Erythroblast (primary cell): Measurements from ENCODE around the gene MYLK3.

ENCODE experiments used
- GATA1 ChIP-seq: IDR thresholded peaks from 2 replicates; pipeline ENCODE4 v1.6.1; 2011; ENCODE audit warnings: low read depth, mild to moderate bottlenecking, control low read depth, low read length, moderate library complexity
- POLR2A ChIP-seq: IDR thresholded peaks from 2 replicates; pipeline ENCODE4 v1.6.1; 2011; ENCODE audit warnings: mild to moderate bottlenecking, low read length

DNA sequence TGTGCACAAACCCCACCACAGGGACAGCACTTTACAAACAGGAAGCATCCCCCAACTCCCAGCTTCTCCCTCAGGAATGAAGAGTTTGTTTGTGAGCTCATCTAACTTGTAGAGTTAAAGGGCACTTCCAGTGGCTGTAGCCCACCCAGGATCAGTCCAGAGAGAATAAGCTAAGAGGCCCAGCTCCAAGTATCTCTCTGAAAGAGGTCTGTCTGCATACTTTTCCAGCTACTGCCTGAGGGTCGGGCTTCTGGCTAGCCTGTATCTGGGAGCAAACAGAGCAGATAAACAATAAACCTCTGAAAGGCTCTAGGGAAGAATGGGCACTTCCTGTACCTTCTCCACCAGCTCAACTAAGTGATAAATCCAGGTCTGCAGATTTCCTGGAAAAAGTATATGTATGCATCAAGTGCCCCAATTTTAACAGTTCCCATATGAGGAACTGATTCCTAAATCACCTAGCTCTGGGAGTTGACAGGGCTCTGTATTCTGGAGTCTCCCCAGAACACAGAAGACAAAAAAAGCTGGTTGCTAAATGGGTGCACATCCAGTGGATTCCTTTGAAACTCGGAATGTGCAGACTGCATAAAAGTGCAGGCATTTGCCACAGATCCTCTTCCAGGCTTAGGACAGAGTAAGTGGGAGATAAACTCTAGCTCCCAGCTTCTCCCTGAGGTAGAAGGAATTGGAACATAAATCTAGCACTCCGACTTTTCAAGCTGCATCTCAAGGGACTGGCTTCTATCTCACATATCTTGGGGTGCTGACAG, 37.1 kb upstream of the MYLK3 start:
- TF ChIP-seq POLR2A = no peak
- TF ChIP-seq GATA1 = no peak
